ENCODE results near the gene OR52E2.

DNA sequence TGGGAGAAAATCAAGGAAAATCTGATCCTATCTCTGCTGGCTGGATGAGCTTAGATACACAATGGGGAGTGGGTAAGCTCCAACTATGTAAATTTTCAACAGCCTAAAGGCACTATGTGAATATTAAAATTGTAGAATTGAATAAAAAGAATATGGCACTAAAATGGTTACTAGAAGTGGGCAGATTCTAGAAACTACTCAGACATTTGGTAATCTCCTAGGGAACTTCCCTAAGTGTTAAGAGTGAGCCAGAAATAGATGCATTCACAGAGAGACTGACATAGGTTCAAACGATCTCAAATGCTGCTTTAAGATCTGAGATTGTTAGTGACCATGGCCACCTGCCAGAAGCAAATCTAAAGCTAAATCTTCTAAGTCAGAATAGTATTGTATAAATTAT lies 5.6 kb upstream of the OR52E2 start:
- TF ChIP-seq EZH2 (IDR thresholded peaks at IDR 0.05; ENCODE audit: borderline replicate concordance), result no peak
- TF ChIP-seq, protein P1, sequence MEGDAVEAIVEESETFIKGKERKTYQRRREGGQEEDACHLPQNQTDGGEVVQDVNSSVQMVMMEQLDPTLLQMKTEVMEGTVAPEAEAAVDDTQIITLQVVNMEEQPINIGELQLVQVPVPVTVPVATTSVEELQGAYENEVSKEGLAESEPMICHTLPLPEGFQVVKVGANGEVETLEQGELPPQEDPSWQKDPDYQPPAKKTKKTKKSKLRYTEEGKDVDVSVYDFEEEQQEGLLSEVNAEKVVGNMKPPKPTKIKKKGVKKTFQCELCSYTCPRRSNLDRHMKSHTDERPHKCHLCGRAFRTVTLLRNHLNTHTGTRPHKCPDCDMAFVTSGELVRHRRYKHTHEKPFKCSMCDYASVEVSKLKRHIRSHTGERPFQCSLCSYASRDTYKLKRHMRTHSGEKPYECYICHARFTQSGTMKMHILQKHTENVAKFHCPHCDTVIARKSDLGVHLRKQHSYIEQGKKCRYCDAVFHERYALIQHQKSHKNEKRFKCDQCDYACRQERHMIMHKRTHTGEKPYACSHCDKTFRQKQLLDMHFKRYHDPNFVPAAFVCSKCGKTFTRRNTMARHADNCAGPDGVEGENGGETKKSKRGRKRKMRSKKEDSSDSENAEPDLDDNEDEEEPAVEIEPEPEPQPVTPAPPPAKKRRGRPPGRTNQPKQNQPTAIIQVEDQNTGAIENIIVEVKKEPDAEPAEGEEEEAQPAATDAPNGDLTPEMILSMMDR (IDR thresholded peaks at IDR 0.05; ENCODE audit: poor library complexity), result no peak

All from hepatocyte (in vitro differentiated cells).